ENCODE data around the gene ITM2C.

- no peak for TF ChIP-seq CTCF (IDR thresholded peaks at IDR 0.05)
- TF ChIP-seq POLR2A (IDR thresholded peaks at IDR 0.05), result no peak
- TF ChIP-seq EP300 (IDR thresholded peaks at IDR 0.05), result no peak
- no peak for TF ChIP-seq POLR2AphosphoS5 (IDR thresholded peaks at IDR 0.05)
Measured at GRCh38 chr2:230907361-230908091, 42.8 kb downstream of the ITM2C start.

Measured in stomach (tissue), 4 donors.